Colonic mucosa (tissue), 4 donors: ENCODE results near the gene PPP1R13B. TPM values are rescaled to one million over a fixed set of nuclear protein-coding genes. Genes with fewer than 3 reads are reported as not detected.

Source experiments
- DNase-seq: peaks from one replicate; pipeline ENCODE4 v3.0.0-alpha.2; 2020
- H3K27ac ChIP-seq: fragments of 200-600 bp; one replicate; pipeline ENCODE4 v1.8.0; 2021
- H3K27me3 ChIP-seq: fragments of 200-600 bp; one replicate; pipeline ENCODE4 v1.8.0; 2021
- H3K36me3 ChIP-seq: fragments of 200-600 bp; one replicate; pipeline ENCODE4 v1.8.0; 2021
- H3K4me1 ChIP-seq: fragments of 200-600 bp; one replicate; pipeline ENCODE4 v1.8.0; 2021; ENCODE audit warnings: mild to moderate bottlenecking
- H3K4me3 ChIP-seq: fragments of 200-600 bp; one replicate; pipeline ENCODE4 v1.8.0; 2021
- H3K9ac ChIP-seq, 2 donors: one replicate each; pipeline ENCODE4 v1.7.0; 2013; ENCODE audit warnings: control low read depth in 2 of 2, low read depth in 2 of 2, low read length in 2 of 2
- H3K9me3 ChIP-seq: fragments of 200-600 bp; one replicate; pipeline ENCODE4 v1.8.0; 2021
- intact Hi-C: fragments of 100-400 bp; cut with DNase I; formaldehyde crosslinking; loops from one replicate; pipeline ENCODE4 v1.14.1; 2022
- total RNA-seq, 2 donors: library from RNA; stranded (reverse); fragmentation: NEBNext Ultra II Directional in 1 of 2; extraction: Animal tissue kit (Norgen Biotek cat#: 25700) in 1 of 2; gene quantifications; one replicate each; pipeline ENCODE4 v1.2.1, GENCODE V29; 2021
- TF ChIP-seq, protein P1 (sequence below): fragments of 200-600 bp; IDR thresholded peaks from one replicate; pipeline ENCODE4 v1.8.0; 2022; ENCODE audit warnings: antibody characterized with exemption, mild to moderate bottlenecking
- donor health status: healthy.
- donor health status: DM: no; HTN: no; CAD: no.
- donor health status: DM: no; HTN: no; CAD: no.

PPP1R13B gene
- total RNA-seq, 2 donors from 2014 or later = 41.1 to 48.3 TPM

DNA sequence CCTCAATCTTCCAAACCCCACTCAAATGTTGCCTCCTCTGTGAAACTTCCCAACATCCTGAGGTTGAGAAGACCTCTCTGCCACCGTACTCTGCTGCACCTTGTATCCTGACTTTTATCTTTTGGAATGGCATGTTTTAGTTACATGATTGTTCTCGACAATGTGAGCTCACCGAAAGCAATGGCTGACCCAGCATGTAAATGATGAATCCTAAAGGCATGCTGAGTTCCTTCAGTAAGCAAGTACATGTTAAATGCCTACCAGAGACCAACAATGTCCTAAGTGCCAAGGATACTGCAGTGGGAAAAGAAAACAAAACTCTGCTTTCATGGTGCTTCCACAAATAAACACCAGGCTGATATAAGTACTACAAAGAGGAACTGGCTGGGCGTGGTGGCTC, 13.7 kb downstream of the PPP1R13B start:
- no peaks in the 10 kb centered on the region for H3K36me3 ChIP-seq
- intact Hi-C loops = no loop called here
- no peaks in the 10 kb centered on the region for H3K9me3 ChIP-seq
- H3K27ac ChIP-seq = no peak overlapping the region
- no peak overlapping the region for H3K9ac ChIP-seq
- no peak overlapping the region for H3K4me3 ChIP-seq
- no peaks in the 10 kb centered on the region for H3K27me3 ChIP-seq
- no peaks in the 10 kb centered on the region for H3K4me1 ChIP-seq
- no peak for DNase-seq
- TF ChIP-seq, protein P1, sequence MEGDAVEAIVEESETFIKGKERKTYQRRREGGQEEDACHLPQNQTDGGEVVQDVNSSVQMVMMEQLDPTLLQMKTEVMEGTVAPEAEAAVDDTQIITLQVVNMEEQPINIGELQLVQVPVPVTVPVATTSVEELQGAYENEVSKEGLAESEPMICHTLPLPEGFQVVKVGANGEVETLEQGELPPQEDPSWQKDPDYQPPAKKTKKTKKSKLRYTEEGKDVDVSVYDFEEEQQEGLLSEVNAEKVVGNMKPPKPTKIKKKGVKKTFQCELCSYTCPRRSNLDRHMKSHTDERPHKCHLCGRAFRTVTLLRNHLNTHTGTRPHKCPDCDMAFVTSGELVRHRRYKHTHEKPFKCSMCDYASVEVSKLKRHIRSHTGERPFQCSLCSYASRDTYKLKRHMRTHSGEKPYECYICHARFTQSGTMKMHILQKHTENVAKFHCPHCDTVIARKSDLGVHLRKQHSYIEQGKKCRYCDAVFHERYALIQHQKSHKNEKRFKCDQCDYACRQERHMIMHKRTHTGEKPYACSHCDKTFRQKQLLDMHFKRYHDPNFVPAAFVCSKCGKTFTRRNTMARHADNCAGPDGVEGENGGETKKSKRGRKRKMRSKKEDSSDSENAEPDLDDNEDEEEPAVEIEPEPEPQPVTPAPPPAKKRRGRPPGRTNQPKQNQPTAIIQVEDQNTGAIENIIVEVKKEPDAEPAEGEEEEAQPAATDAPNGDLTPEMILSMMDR = no peak

DNA sequence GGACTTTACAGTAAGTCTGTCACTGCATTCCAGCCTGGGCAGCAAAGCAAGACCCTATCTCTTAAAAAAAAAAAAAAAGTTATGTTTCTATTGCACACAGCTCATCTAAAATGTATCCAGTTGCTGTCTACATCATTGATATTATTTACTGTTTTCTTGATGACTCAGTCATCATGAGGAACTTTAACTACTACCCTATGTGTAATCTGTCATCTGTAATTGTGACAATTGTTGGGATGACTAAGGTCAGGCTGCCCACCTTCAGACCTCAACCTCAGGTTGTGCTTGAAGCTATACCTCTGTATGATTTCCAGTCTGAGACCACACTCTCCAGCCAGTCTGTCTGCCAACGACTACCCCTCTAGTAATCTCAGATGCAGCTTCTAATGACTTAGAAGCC, 15.3 kb downstream of the PPP1R13B start:
- no peak overlapping the region for H3K4me3 ChIP-seq
- DNase-seq = no peak
- H3K27me3 ChIP-seq = no peaks in the 10 kb centered on the region
- intact Hi-C loops = no loop called here
- no peak overlapping the region for H3K9ac ChIP-seq
- H3K9me3 ChIP-seq = no peaks in the 10 kb centered on the region
- TF ChIP-seq, protein P1 = no peak
- no peak overlapping the region for H3K27ac ChIP-seq
- no peaks in the 10 kb centered on the region for H3K4me1 ChIP-seq
- no peaks in the 10 kb centered on the region for H3K36me3 ChIP-seq

DNA sequence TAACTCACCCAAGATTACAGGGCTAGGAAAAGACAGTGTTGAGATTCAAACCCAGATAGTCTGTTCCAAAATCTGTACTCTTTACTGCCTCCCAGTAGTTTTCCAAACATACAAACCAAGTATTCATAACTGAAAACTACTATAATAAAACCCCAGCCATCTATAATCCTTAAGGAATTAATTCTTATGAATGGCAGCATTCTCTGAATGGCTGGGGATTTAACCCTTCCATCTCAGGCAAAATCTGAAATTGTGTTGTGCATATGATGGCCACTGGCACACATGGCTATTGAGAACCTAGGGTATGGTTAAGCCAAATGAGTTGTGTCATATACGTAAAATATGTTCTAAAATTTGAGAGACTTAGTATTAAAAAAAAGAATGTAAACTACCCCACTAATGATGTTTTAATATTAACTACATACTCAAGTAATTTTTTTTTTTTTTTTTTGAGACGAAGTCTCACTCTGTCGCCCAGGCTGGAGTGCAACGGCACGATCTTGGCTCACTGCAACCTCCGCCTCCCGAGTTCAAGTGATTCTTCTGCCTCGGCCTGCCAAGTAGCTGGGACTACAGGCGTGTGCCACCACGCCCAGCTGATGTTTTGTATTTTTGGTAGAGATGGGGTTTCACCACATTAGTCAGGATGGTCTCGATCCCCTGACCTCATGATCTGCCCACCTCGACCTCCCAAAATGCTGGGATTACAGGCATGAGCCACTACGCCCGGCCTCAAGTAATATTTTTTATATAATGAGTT, 16.7 kb downstream of the PPP1R13B start:
- no peaks in the 10 kb centered on the region for H3K9me3 ChIP-seq
- H3K27me3 ChIP-seq = no peaks in the 10 kb centered on the region
- H3K27ac ChIP-seq = no peak overlapping the region
- no peak overlapping the region for H3K9ac ChIP-seq
- TF ChIP-seq, protein P1 = no peak
- intact Hi-C loops = no loop called here
- H3K4me1 ChIP-seq = no peaks in the 10 kb centered on the region
- H3K36me3 ChIP-seq = no peaks in the 10 kb centered on the region
- no peak for DNase-seq
- no peak overlapping the region for H3K4me3 ChIP-seq

DNA sequence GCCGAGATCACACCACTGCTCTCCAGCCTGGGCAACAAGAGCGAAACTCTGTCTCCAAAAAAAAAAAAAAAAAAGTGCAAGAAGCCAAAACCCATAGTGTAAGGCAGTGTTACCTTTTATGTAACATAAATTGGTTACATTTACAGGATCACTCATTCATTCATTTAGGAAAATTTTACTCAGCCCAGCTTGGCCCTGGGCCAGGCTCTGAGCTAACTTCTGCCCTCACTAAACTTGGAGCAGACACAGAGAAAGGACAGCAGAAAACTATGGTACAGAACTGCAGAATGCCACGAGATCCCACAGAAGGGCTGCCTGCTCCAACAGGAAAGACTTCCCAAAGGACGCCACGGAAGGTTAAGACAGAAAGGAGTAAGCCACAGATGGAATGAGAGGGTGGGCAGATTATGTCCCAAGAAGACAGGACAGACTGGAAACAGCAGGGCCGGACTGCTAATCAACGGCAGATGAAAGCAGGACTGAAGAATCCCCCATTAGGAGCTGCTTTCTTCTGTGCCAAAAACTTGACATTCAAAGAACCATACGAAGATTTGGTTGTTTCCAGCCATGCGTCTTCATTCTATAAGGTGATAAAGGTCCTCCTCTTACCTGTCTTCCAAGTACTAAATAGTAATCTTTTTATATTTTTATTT, 18.9 kb downstream of the PPP1R13B start:
- H3K4me3 ChIP-seq = no peak overlapping the region
- intact Hi-C loops = no loop called here
- no peaks in the 10 kb centered on the region for H3K9me3 ChIP-seq
- peak; percentile 27 for DNase-seq
- H3K4me1 ChIP-seq = no peaks in the 10 kb centered on the region
- no peak overlapping the region for H3K9ac ChIP-seq
- H3K27ac ChIP-seq = no peak overlapping the region
- no peaks in the 10 kb centered on the region for H3K36me3 ChIP-seq
- no peaks in the 10 kb centered on the region for H3K27me3 ChIP-seq
- TF ChIP-seq, protein P1 = no peak

DNA sequence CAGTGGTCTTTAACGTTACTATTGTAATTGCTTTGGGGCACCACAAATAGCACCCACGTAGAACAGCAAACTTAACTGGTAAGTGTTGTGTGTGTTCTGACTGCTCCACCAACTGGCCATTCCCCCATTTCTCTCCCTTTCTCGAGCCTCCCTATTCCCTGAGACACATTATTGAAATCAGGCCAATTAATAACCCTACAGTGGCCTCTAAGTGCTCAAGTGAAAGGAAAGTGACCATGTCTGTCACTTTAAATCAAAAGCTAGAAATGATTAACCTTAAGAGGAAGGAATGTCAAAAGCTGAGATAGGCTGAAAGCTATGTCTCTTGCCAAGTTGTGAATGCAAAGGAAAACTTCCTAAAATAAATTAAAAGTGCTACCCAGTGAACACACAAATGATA, 22.3 kb downstream of the PPP1R13B start:
- intact Hi-C loops = no loop called here
- Histone ChIP-seq H3K36me3 (no peaks in the 10 kb centered on the region), H3K27ac (peak overlapping the region; percentile 58), H3K4me3 (no peak overlapping the region), H3K4me1 (peaks cover 2% of the 10 kb centered on the region), H3K27me3 (no peaks in the 10 kb centered on the region), H3K9me3 (no peaks in the 10 kb centered on the region), H3K9ac (peak overlapping the region in 1 of 2 donors; percentile 1)
- TF ChIP-seq, protein P1 = no peak
- no peak for DNase-seq
